NCI-H2227 treated with DMSO at 0.1 percent for 48 hours (cell line): ENCODE measurements around the gene NOTCH1.

Experiments used
- DNase-seq: peaks from one replicate; lab custom pipeline; 2025; lab: John Stamatoyannopoulos, UW

The NOTCH1 gene

DNA sequence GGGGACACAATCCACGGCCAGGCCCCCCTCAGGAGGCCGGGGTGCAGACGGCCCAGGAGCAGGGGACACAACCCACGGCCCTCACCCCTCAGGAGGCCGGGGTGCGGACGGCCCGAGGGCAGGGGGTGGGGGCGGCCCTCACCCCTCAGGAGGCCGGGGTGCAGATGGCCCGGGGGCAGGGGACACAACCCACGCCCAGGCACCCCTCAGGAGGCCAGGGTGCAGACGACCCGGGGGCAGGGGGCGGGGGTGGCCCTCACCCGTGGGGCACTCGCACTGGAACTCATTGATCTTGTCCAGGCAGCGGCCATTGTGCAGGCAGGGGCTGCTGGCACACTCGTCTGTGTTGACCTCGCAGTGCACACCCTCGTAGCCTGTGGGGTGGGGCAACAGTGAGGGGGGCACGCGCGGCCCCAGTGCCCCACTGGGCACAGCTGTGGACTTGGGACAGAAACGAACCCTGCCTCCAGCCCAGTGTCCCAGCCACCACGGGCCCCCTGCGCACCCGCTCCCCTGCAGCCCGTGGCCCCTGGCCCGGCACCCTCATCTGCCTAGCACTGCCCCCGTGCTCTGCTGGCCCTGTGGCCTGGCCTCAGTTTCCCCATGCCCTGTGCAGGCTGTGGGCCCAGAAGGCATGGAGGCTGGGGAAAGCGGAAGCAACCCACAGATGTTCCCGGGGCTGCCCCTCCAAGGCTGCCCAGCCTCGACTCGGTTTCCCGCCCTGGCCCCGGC is 28.7 kb downstream of the NOTCH1 start:
- no peak for DNase-seq

DNA sequence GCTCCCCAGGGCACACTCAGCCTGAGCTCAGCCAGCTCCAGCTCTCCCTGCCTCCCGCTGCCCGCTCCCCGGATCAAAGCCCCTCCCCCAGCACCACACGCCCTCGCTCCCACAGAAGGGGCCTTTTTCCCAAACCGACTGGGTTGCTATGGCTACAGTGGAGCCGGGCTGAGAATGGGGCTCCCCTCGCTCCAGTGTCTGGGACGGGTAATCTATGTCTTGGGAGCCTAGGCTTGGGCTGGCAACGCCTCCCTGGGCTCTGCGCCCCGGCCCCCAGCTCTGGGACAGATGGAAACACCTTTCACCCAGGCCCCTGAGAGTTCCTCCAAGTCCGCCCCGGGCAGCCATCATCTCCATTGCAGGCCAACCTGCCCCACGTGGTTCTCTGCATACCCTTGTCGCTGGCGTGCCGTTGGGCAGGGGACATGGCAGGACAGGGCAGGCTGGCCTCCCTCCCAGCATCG is 29.6 kb downstream of the NOTCH1 start:
- no peak for DNase-seq

GRCh38 chr9:136515276-136515675 is 30.6 kb downstream of the NOTCH1 start:
- no peak for DNase-seq

DNA sequence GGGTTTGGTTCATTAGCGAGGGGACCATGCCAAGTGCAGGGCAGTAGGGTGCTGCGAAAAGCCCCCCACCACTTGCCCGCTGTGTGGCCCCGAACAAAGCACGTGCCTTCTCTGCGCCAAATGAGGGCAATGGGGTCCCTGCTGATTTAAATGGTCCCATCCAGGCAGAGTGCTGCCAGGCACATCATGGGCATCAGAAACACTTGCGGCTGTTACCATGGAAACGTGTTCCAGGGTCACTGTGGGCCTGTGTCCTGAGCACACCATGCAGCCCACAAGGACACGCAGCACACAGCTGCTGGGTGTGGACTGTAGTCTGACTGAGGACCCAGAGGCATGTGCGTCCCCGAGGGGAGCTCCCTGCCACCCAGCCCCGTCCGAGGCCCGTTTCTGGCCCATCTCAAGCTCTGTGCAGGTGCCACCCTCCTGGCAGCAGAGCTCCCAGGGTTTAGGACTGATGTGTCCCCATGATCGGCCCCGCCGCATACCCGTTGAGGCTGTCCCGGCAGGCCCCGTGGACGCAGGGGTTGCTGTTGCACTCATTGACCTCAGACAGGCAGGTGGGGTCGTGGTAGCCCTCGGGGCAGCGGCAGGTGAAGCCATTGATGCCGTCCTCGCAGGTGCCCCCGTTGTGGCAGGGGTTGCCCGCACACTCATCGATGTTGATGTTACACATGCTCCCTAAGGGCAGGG is 31.7 kb downstream of the NOTCH1 start:
- DNase-seq = no peak

DNA sequence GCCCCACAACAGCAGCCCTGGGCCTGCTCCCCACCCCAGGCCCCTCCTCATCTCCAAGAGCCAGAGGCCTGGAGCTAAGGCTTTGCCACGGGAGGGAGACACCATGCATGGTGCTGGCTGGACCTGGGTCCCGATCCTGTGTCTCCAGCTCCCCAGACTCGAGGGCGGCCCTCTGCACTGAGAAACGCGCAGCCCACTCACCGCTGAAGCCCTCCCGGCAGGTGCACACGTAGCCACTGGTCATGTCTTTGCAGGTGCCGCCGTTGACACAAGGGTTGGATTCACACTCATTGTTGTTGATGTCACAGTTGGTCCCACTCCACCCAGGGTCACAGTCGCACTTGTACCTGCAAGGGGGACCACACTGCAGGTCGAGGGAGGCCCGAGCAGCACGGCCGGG is 32.7 kb downstream of the NOTCH1 start:
- no peak for DNase-seq

GRCh38 chr9:136512651-136513071 is 33.2 kb downstream of the NOTCH1 start:
- DNase-seq = no peak

- DNase-seq = no peak
Measured at GRCh38 chr9:136511670-136512592, 33.9 kb downstream of the NOTCH1 start.

GRCh38 chr9:136511144-136511669 is 34.6 kb downstream of the NOTCH1 start:
- DNase-seq = no peak

- no peak for DNase-seq
Measured at GRCh38 chr9:136510561-136510960, 35.3 kb downstream of the NOTCH1 start.

DNA sequence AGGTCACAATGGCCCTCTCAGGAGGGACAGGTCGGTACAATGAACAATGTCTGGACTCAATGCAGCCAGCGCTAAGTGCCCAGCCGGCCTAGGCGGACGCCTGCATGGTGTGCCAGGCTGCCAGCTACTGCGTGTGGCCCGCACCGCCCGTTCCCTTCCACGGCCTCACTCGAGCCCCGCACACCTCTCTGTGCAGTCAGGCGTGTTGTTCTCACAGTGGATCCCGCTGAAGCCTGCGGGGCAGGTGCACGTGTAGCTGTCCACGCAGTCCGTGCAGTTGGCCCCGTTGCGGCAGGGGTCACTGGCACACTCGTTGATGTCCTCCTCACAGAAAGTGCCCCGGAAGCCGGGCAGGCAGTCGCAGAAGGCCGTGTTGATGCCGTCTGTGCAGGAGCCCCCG is 36.3 kb downstream of the NOTCH1 start:
- DNase-seq = no peak

- no peak for DNase-seq
Measured at GRCh38 chr9:136508729-136509500, 36.9 kb downstream of the NOTCH1 start.

DNA sequence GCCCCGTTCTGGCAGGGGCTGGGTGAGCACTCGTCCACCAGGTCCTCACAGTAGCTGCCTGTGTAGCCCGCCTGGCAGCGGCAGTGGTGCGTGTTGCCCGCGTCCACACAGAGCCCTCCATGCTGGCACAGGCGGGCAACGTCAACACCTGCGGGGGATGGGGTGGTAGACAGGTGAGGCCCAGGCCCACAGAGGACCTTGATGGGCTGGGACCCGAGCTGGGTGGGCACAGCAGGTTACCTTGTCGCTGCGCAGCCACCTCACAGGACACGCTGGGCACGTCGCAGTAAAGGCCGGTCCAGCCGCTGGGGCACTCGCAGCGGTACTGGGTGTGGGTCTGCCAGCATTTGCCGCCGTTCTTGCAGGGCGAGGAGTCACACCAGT is 37.9 kb downstream of the NOTCH1 start:
- DNase-seq = no peak

GRCh38 chr9:136507221-136507991 is 38.4 kb downstream of the NOTCH1 start:
- DNase-seq = no peak

DNA sequence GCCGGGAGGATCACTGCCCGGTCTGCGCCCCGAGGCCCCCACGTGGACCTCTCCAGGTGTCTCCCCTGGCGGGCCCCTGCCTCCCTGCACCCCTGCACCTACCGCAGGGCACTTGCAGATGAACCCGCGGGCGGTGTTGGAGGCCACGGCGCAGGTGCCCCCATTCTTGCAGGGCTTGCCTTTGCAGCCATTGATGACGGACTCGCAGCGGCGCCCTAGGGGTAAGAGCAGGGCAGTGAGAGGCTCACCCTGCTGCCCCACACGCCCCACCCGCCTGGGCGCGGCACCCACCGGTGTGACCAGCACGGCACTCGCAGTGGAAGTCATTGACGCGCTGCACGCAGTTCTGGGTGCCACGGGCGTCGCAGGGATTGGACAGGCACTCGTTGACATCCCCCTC is 39.4 kb downstream of the NOTCH1 start:
- no peak for DNase-seq

DNA sequence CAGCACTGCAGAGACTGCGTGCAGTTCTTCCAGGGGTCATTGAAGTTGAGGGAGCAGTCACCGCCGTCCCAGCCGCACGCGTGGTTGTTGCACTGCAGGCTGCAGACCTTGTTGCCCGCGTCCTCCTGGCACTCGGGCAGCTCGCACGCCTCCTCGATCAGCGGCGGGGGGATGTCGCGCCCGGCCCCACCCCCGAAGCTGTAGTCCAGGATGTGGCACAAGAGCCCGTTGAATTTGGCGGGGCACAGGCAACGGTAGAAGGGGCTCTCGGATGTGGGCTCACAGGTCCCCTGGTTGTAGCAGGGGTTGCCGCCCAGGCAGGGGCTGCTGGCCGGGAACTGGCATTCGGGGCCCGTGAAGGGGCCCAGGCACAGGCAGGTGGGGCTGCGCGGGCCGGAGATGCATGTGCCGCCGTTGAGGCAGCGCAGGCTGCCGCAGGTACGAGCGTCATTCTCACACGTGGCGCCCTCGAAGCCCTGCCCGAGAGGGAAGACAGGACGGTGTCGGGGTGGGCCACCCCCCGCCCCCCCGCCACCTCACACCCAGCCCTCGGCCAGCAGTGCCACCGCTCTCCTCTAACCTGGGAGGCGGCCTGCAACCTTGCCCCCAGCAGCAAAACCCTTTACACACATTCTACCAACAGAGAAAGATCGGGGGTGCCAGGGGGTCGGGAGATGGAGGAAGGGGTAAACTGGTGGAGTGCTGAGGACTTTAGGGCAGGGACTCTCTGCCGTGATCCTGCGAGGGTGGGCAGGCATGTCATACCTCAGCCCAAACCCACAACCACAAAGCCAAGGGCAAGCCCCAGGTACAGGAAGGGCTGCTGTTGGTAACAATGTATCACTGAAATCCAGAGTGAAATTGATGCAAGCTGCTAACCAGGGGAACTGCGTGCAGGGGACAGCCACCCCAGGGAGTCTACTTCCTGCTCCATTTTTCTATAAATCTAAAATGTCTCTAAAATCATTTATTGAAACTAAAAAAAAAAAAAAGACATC is 40.1 kb downstream of the NOTCH1 start:
- DNase-seq = no peak

DNA sequence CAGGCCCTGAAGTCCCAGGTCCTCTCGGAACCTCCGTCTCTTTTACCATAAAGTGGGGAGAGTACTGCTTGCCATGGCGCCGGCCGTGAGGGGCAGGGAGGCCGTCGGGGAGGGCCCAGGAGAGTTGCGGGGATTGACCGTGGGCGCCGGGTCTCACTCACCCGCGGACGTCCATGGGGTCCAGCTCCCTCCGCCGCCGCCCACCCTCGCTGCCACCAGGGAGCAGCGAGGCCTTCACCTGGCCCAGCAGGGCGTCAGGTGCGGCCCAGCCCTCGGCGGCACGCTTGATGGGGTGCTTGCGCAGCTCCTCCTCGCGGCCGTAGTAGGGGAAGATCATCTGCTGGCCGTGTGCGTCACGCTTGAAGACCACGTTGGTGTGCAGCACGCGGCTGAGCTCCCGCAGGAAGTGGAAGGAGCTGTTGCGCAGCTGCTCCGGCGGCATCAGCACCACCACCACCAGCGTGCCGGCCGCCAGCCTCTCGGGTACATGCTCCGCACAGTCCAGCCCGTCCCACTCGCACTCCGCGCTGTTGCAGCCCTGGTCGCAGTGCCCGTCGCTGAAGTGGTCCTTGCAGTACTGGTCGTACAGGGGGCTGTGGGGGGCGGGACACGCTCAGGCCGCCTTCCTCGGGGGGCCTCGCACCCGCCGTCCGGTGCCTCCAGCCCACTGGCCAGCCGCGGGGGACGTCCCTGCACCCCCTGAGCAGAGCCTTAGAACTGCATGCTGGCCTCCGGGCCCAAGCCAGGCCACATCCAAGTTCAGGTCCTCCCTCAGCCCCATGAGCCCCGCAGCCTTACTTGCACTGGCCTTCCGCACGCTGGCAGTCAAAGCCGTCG is 41.1 kb downstream of the NOTCH1 start:
- no peak for DNase-seq

DNA sequence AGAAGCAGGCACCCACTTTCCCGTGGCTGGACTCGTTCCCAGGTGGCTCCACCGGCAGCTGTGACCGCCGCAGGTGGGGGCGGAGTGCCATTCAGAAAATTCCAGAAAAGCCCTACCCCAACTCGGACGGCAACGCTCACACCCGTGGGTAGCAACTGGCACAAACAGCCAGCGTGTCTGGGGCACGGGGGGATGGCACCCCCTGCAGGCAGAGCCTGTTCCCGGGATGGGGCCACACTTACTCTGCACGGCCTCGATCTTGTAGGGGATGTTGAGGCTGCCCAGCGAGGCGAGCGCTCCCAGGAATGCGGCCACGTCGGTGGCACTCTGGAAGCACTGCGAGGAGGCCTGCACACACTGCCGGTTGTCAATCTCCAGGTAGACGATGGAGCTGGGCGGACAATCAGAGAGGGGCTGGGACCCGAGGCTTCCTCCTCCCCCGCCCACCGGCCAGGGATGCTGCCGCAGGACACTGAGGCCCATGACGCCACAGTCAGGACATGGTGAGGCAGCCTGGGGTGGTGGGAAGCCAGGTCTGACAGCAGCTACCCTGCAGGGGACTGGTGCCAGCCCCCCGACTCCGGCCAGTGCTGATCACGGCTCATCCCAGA is 42.8 kb downstream of the NOTCH1 start:
- no peak for DNase-seq

DNA sequence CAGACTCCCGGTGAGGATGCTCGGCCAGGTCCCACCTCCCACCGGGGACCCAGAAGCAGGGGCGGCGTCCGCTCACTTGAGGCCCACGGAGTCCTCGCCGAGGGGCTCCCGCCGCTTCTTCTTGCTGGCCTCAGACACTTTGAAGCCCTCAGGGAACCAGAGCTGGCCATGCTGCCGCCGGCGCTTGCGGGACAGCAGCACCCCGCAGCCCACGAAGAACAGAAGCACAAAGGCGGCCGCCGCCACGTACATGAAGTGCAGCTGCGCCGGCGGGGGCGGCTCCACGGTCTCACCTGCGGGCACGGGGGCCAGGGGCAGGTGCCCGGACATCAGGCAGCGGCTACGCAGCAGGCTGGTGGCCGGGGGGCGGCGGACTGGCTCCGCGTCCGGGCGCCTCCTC is 43.7 kb downstream of the NOTCH1 start:
- DNase-seq = no peak
